Fibroblast of lung (primary cell): ENCODE data around the gene SPDYE18.
"Not testable (repeated sequence)": the region's sequence is repeated elsewhere in the genome, so short reads cannot be mapped to it uniquely, and the experiment has no call there.

Source experiments
- CTCF ChIP-seq, 2 donors: IDR thresholded peaks in 1 of 2; conservative IDR thresholded peaks in 1 of 2; 1 replicate in 1 of 2; 2 replicates in 1 of 2; pipeline ENCODE4 v1.5.1; 2011 to 2012; ENCODE audit warnings: low read length in 2 of 2, control low read depth in 1 of 2, inconsistent platforms in 1 of 2, low read depth in 1 of 2, mild to moderate bottlenecking in 1 of 2
- EZH2 ChIP-seq: IDR thresholded peaks from 2 replicates; pipeline ENCODE4 v1.5.1; 2012; ENCODE audit warnings: low read length, control low read depth, mild to moderate bottlenecking; ENCODE audit errors: missing control alignments

GRCh38 chr7:77002678-77003233, 59.6 kb downstream of the SPDYE18 start:
- not testable (repeated sequence) for TF ChIP-seq CTCF (conservative IDR thresholded peaks at IDR 0.05 in 1 of 2, IDR thresholded peaks at IDR 0.05 in 1 of 2; ENCODE audit: low read depth in 1 of 2, low read length in 2 of 2); EZH2
